Measurements from ENCODE around the gene SLX9. TPM values are rescaled to one million over a fixed set of nuclear protein-coding genes. Genes with fewer than 3 reads are reported as not detected.

SLX9 gene
- total RNA-seq, 1 experiment from 2014 or later = 74.3 TPM

DNA sequence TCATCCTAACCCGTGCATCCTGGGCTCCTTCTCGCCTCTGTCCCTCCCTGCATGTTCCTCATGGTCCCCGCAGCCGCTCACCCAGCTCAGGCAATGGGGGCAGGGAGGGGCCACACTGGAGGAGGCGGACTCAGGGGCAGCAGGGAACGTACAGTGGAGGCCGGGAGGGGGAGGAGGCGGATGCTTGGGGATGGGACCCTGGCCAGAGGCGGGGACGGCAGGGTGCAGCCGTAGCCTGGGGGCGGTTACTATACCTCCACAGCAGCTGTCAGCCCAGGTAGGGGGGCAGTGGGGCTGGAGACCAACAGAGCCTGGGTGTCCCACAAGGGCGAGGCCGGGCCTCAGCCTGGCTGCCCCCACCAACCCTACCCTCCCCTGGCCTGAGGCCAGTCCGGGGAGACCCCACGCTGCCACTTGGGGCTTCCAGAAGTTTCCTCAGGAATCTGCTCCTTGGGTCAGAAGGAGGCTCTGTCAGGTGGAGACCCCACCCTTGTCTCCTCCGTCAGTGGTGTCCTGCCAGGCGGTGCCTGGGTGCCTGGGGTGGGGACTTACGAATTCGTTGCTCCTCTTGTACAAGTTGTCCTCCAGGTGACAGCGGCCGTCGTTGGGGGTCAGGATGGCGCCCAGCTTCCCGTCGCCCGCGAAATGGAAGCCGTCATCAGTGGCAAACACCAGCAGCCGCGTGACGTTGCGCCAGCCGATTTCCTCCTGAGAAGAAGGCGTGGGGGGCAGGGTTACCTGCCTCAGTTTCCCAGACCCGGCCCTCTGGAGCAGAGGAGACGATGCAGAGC lies 39.9 kb upstream of the SLX9 start:
- Histone ChIP-seq H3K27me3 (ENCODE audit: insufficient read depth, low read length) (no peaks in the 10 kb centered on the region), H3K9ac (ENCODE audit: extremely low read depth, insufficient read length, low read length) (no peak overlapping the region), H2BK5ac (ENCODE audit: insufficient read length, low read length) (no peak overlapping the region), H3K56ac (ENCODE audit: insufficient read length, low read depth, low read length) (no peak overlapping the region), H3K9me3 (ENCODE audit: control insufficient read depth, low read depth, low read length) (no peaks in the 10 kb centered on the region), H3K4me2 (ENCODE audit: insufficient read depth, insufficient read length, low read length) (no peak overlapping the region), H3T11ph (ENCODE audit: low read length) (no peak overlapping the region), H2AFZ (ENCODE audit: low read length) (no peak overlapping the region), H2AK5ac (ENCODE audit: insufficient read length, low read length) (no peak overlapping the region), H4K8ac (replicated peaks; ENCODE audit: insufficient read length, low read depth, low read length) (no peak overlapping the region), H4K20me1 (ENCODE audit: control insufficient read depth, insufficient read depth, insufficient read length) (peaks cover 6% of the 10 kb centered on the region), H4K91ac (ENCODE audit: insufficient read length, low read depth, low read length) (no peak overlapping the region), H3K4ac (ENCODE audit: low read depth, low read length) (no peak overlapping the region), H3K4me1 (ENCODE audit: insufficient read depth, low read length) (no peaks in the 10 kb centered on the region; the same call in 1 of the 2 replicates), H3K18ac (ENCODE audit: insufficient read length, low read depth, low read length) (no peak overlapping the region), H2BK12ac (ENCODE audit: insufficient read length, low read depth, low read length) (no peak overlapping the region), H3K27ac (ENCODE audit: insufficient read length, low read depth, low read length) (no peak overlapping the region), H2BK20ac (ENCODE audit: low read depth, low read length, poor library complexity, severe bottlenecking) (no peak overlapping the region), H3K79me2 (ENCODE audit: insufficient read depth, low read length) (no peaks in the 10 kb centered on the region), H3K79me1 (ENCODE audit: insufficient read depth, low read depth, low read length, poor library complexity, severe bottlenecking) (no peaks in the 10 kb centered on the region), H3K14ac (ENCODE audit: insufficient read depth, low read length) (no peak overlapping the region), H3K23ac (ENCODE audit: insufficient read length, low read depth, low read length) (no peak overlapping the region), H2BK15ac (ENCODE audit: low read depth, low read length) (no peak overlapping the region), H2BK120ac (ENCODE audit: low read depth, low read length, poor library complexity, severe bottlenecking) (no peak overlapping the region), H3K23me2 (ENCODE audit: insufficient read length, low read depth, low read length, poor library complexity, severe bottlenecking) (no peaks in the 10 kb centered on the region), H4K5ac (ENCODE audit: insufficient read length, low read depth, low read length) (no peak overlapping the region)
- WGBS (ENCODE audit: extremely low coverage, insufficient read length, low lambda C conversion rate) = no CpG with 5 or more reads among the region's 37 CpGs
- no peaks in the 10 kb centered on the region for H3K36me3 Mint-ChIP-seq (ENCODE audit: insufficient read depth in 1 of 3, low read depth in 3 of 3)
- H3K9me3 Mint-ChIP-seq = no peaks in the 10 kb centered on the region; a peak in 3 of 5 replicates
- peaks cover 3% of the 10 kb centered on the region for H3K27me3 Mint-ChIP-seq (ENCODE audit: low read depth)
- DNase-seq = no peak
- H3K4me1 Mint-ChIP-seq = peaks cover 10 to 13% of the 10 kb centered on the region in 2 experiments
- no peak overlapping the region for H3K4me3 Mint-ChIP-seq
- TF ChIP-seq, protein P1, sequence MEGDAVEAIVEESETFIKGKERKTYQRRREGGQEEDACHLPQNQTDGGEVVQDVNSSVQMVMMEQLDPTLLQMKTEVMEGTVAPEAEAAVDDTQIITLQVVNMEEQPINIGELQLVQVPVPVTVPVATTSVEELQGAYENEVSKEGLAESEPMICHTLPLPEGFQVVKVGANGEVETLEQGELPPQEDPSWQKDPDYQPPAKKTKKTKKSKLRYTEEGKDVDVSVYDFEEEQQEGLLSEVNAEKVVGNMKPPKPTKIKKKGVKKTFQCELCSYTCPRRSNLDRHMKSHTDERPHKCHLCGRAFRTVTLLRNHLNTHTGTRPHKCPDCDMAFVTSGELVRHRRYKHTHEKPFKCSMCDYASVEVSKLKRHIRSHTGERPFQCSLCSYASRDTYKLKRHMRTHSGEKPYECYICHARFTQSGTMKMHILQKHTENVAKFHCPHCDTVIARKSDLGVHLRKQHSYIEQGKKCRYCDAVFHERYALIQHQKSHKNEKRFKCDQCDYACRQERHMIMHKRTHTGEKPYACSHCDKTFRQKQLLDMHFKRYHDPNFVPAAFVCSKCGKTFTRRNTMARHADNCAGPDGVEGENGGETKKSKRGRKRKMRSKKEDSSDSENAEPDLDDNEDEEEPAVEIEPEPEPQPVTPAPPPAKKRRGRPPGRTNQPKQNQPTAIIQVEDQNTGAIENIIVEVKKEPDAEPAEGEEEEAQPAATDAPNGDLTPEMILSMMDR (conservative IDR thresholded peaks at IDR 0.05) = no peak
- H3K27ac Mint-ChIP-seq = no peak overlapping the region; a peak in 1 of 7 replicates
